Measurements from ENCODE around the gene MPC2. TPM values are rescaled to one million over a fixed set of nuclear protein-coding genes. Genes with fewer than 3 reads are reported as not detected.

MPC2 gene
- total RNA-seq, 1 donor from 2014 or later: 40.5 TPM

DNA sequence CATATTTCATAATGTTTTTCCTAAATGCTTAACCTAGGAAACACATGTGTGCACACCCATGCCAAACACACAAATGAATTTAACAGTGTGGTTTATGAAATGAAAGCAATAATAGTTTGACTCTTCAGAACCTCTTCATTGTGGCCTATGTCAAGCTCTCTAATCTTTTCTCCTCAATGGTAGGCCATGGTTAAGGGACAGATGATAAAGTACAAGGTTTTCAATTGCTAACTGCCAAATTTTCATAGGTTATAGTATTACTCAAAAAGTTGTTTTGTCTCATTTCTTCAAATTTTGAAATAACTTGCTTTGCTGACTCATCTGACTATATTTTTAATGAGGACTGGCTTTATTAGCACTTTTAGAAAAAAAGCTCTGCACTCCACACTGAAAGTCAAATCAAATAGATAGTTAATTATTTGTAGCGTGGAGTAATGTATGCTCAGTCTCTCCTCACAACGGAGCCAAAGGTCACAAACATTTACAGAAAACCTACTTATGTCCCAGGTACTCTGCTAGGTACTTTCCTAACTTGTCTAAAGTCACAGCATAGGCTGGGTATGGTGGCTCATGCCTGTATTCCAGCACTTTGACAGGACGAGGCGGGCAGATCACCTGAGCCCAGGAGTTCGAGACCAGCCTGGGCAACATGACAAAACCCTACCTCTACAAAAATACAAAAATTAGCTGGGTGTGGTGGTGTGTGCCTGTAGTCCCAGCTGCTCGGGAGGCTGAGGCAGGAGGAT is 19.9 kb downstream of the MPC2 start:
- H3K4me3 ChIP-seq: no peak overlapping the region
- intact Hi-C loops (cut with DNase I): no loop called here
- H3K4me1 ChIP-seq: no peaks in the 10 kb centered on the region
- ATAC-seq (no peak), DNase-seq (no peak)
- H3K36me3 ChIP-seq: peaks cover 24% of the 10 kb centered on the region
- no peak for TF ChIP-seq CTCF (IDR thresholded peaks at IDR 0.05)
- no peaks in the 10 kb centered on the region for H3K27me3 ChIP-seq
- no peak overlapping the region for H3K27ac ChIP-seq
- no peaks in the 10 kb centered on the region for H3K9me3 ChIP-seq

GRCh38 chr1:167915569-167915968 is 21.3 kb downstream of the MPC2 start:
- no peak overlapping the region for H3K27ac ChIP-seq
- ATAC-seq (no peak), DNase-seq (no peak)
- no peaks in the 10 kb centered on the region for H3K27me3 ChIP-seq
- intact Hi-C loops (cut with DNase I): no loop called here
- no peaks in the 10 kb centered on the region for H3K4me1 ChIP-seq
- no peak overlapping the region for H3K4me3 ChIP-seq
- TF ChIP-seq CTCF (IDR thresholded peaks at IDR 0.05): no peak
- no peaks in the 10 kb centered on the region for H3K9me3 ChIP-seq
- H3K36me3 ChIP-seq: peaks cover 24% of the 10 kb centered on the region

GRCh38 chr1:167913895-167914496 is 22.9 kb downstream of the MPC2 start, which contains the start of gene ADCY10:
Gene ADCY10, minus strand, starts transcription at chr1:167914134. Its CDS starts 8,994 bp downstream, at chr1:167905140.
- no peaks in the 10 kb centered on the region for H3K27me3 ChIP-seq
- H3K9me3 ChIP-seq: no peaks in the 10 kb centered on the region
- H3K36me3 ChIP-seq: peaks cover 24% of the 10 kb centered on the region
- intact Hi-C loops (cut with DNase I): no loop called here
- no peak for TF ChIP-seq CTCF (IDR thresholded peaks at IDR 0.05)
- no peaks in the 10 kb centered on the region for H3K4me1 ChIP-seq
- DNase-seq (no peak), ATAC-seq (no peak)
- H3K27ac ChIP-seq: no peak within 1 kb of the TSS
- H3K4me3 ChIP-seq: no peak within 1 kb of the TSS

DNA sequence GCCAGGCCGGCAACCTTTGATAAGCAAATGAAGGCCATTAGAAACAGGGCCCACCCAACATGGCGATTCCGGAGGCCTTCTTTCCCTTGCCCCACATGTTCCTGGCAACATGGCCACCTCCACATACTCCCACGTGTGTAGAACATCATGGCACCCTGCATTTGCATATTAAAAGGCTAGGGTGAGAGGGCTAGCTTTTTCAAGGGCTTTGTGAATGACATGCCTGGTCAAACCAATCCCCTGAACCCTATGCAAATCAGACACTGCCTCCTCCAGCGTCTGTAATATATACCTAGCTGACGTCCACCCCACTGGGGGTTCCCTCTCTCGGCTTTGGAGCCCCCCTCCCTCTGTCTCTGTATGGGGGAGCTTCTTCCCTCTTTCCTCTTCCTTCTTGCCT is 24.6 kb downstream of the MPC2 start:
- H3K4me1 ChIP-seq: no peaks in the 10 kb centered on the region
- DNase-seq: no peak
- intact Hi-C loops (cut with DNase I): no loop called here
- no peaks in the 10 kb centered on the region for H3K9me3 ChIP-seq
- no peak overlapping the region for H3K27ac ChIP-seq
- peaks cover 14% of the 10 kb centered on the region for H3K36me3 ChIP-seq
- no peak for TF ChIP-seq CTCF (IDR thresholded peaks at IDR 0.05)
- H3K4me3 ChIP-seq: no peak overlapping the region
- ATAC-seq: no peak
- no peaks in the 10 kb centered on the region for H3K27me3 ChIP-seq

DNA sequence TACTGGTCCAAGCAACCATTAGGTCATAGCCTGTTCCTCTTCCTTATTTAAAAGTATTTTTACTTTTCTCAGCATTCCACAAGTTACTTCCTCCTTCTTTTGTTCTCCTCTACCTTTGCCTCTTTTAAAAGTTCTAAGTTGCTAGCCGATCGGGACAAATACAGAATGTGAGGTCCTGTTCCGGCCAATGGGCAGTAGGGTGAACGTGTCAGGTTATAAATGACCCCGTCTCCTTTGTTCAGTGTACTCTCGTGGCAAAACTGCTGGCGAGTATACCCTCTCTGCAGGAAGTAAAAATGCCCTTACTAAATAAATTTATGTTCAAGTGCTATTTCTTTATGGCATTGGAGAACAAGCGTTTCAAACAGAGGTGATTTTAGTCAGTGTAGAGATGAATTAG is 25.5 kb downstream of the MPC2 start:
- no peaks in the 10 kb centered on the region for H3K9me3 ChIP-seq
- H3K27me3 ChIP-seq: no peaks in the 10 kb centered on the region

More for the DNA sequence above, 25.5 kb downstream of the MPC2 start:
- no peaks in the 10 kb centered on the region for H3K4me1 ChIP-seq
- H3K27ac ChIP-seq: no peak overlapping the region
- no peak overlapping the region for H3K4me3 ChIP-seq
- H3K36me3 ChIP-seq: peaks cover 5% of the 10 kb centered on the region
- ATAC-seq (no peak), DNase-seq (no peak)
- no peak for TF ChIP-seq CTCF (IDR thresholded peaks at IDR 0.05)
- intact Hi-C loops (cut with DNase I): no loop called here

Measured in upper lobe of right lung (tissue), 1 donor.